Right ventricle myocardium superior (tissue), 1 donor: ENCODE data around the gene ICE2. TPM values are rescaled to one million over a fixed set of nuclear protein-coding genes. Genes with fewer than 3 reads are reported as not detected.

Source experiments
- ATAC-seq: fragments of 200-7000 bp; cut with Tn5 transposase; one replicate; pipeline ENCODE4 v1.9.1; 2020; ENCODE audit warnings: mild to moderate bottlenecking; ENCODE audit not compliant: poor library complexity
- DNase-seq: peaks from one replicate; pipeline ENCODE4 v3.0.0-alpha.2; 2020
- intact Hi-C: fragments of 100-400 bp; cut with DNase I; formaldehyde crosslinking; loops from one replicate; pipeline ENCODE4 v1.11.2; 2022
- total RNA-seq: library from RNA; stranded (reverse); fragmentation: NEBNext Ultra II Directional; extraction: Animal tissue kit (Norgen Biotek cat#: 25700); gene quantifications from one replicate; pipeline ENCODE4 v1.2.1, GENCODE V29; 2021
- donor health status: DM: no; HTN: yes; CAD: no; lungs with severe emphysema.

Gene ICE2
- total RNA-seq, 1 donor from 2014 or later, result 24.6 TPM

DNA sequence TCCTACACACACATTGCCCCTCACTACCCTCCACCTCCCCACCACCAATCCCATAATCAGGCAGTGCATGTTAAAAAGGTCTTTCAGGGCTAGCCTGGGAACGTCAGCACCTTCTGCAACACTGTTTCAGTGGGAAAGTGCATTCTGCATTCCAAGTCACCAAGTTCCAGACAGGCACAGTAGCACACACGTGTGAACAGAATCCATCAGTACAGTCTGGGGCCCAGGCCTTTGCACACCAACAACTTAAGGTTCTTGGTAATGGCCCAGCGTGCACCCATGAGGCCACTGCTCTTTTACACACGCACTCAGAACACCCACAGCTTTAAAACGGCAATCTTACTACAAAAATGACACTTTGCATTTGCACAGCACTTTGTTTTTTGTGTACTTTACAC, 82.4 kb downstream of the ICE2 start:
- intact Hi-C loops, result loop anchor here (5.0 kb wide), 1 partner anchor 34 kb away; no protein-coding TSS in a partner anchor
- ATAC-seq (no peak), DNase-seq (no peak)

DNA sequence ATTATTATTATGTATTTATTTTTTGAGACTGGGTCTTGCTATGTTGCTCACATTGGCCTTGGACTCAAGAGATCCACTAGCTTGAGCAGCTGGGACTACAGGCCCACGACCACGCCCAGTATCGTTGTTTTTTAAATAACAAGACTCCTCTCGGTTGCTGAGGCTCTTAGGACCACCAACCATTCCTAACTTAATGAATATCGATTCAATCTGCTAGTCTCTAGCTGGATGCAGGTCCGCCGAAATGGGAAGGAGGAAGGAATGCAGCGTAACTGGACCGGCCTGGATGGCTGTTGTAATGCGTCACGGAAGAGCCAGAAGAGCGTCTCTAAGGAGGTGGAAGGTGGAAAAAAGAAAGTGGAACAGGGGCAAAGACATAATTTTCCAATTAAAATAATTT, 82.8 kb downstream of the ICE2 start:
- no peak for DNase-seq
- no peak for ATAC-seq
- intact Hi-C loops, result loop anchor here (5.0 kb wide), 1 partner anchor 34 kb away; no protein-coding TSS in a partner anchor

DNA sequence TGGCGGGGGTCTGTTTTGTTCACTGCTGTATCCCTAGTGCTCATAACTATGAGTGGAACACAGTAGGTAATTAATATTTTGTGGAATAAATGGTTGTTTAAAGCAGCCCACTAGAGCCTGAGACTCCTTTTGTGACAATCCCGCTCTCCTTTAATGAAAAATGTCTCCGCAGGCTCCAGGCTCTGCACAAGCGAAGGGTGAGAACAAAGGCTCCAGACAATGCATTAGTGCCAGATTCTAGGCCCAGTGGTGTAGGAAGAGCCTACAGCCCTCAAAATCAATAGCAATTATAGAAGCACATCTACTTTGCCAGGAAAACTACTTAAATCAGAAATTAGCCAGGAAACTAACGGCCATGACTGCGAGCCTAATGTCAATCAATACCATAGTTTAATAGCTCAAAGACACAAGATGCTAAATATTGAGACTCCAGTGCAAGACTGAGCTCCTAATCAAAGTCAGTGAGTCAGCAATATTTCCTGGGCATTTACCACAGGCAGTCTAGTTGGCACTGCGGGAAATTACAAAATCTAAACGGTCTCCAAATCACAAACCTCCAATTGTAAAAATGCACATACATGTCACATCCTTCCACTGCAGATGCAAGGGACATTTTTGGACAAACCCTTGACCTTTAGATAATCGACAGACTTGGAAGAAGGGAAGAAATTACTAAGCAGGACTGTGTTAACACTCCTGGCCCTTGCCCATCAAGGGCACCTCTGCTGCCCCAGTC, 83.5 kb downstream of the ICE2 start:
- no peak for DNase-seq
- ATAC-seq, result no peak
- intact Hi-C loops, result loop anchor here (5.0 kb wide), 1 partner anchor 33 kb away; no protein-coding TSS in a partner anchor

DNA sequence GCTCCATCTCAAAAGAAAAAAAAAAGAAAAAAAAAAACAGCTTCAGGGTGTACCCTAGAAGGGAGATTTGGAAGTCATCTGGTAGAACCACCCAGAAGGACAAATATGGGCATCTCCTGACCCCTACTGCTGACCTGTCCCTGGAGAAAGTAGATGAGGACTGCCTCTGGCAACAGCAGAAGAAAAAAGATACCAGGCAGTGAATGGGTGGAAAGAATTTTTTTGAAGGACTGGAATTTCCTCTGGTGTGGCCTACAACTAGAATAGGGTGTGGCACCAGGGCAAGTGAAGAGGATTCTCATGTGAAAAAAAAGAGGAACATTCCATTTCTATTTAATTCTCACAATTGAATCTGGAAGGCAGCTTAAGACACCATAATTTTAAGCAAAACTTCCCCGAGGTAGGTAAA, 84.2 kb downstream of the ICE2 start:
- no peak for ATAC-seq

DNA sequence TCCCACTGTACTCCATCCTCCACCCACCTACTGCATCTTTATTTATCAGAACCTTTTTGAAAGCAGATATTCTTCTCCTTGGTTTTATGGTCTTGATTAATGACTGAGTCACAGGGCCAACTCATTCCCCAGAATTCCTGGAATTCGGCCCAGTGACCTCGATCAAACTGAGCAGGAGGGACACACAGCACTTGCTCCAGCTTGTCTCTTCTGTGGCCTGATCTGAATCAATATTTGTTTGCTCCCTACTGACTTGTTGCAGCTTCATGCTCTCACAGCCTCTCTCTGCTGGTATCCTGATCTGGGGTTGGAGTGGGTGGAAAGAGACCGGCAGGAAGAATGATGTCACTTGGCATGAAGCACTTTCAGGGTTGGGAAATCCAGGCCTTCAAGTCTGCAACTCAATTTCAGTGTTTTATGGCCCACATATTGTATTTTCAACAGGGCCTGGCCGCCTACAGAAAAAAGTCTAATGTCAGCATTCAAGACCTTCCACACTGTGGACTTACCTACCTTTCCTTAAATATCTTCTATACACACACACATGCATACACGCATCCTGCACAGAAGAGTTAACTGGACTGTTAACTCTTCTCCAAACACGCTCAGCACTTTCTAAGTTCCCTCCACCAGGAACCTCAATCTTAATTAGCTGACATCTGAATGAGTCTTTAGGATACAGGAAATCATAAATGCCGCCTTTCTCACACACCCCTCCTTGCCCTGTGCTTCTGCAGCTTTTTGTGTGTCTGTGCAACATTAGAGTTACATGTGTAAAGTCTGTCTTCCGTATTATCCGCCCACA, 85.8 kb downstream of the ICE2 start:
- intact Hi-C loops, result no loop called here
- ATAC-seq, result peak; percentile 32
- no peak for DNase-seq

More for the DNA sequence above, 84.2 kb downstream of the ICE2 start:
- no peak for DNase-seq
- intact Hi-C loops, result loop anchor here (5.0 kb wide), 1 partner anchor 32 kb away; no protein-coding TSS in a partner anchor

DNA sequence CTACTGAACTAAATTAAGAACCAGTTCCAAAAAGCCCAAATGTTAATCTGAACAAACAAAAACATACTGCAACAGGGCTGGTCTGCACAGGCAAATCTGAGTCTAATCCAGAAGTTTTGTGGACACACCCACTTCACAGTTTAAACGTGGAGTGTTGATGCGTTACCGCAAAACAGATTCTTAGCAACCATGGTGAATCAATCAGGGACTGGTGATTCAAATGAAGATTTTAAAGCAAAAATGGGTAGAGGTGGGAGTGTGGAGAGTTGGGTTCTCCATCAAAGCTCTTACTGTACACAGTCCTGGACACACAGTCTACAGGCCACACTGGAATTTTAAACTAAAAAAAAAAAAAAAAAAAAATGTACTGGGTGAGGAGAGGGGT, 86.3 kb downstream of the ICE2 start:
- DNase-seq, result no peak

DNA sequence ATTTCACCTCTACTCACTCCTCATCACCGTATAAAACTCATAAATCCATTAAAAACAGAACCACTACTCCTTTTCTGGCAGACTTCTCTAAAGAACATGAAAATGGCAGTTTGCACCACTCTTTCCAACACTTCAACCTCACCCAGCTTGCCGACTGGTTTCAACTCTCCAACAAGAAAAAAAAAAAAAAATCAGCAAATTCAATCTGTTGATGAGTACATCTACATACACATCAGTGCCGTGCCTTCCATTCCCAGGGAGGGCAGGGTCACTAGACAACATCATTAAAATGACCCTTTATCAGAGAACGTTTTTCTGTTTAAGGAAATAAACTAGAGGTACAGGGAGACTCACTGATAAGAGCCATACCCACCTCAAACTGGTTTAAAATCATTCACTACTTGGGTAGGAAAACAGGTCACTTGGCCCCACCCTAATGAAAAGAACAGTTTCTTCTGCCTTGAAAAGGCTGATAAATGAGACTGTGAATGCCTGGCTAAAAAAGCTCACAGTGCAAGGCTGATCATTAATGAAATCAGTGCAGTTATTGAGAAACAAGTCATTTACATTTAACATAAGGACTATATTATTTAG, 87.1 kb downstream of the ICE2 start:
- intact Hi-C loops, result no loop called here
- DNase-seq (no peak), ATAC-seq (no peak)

More for the DNA sequence above, 86.3 kb downstream of the ICE2 start:
- intact Hi-C loops, result no loop called here
- no peak for ATAC-seq

DNA sequence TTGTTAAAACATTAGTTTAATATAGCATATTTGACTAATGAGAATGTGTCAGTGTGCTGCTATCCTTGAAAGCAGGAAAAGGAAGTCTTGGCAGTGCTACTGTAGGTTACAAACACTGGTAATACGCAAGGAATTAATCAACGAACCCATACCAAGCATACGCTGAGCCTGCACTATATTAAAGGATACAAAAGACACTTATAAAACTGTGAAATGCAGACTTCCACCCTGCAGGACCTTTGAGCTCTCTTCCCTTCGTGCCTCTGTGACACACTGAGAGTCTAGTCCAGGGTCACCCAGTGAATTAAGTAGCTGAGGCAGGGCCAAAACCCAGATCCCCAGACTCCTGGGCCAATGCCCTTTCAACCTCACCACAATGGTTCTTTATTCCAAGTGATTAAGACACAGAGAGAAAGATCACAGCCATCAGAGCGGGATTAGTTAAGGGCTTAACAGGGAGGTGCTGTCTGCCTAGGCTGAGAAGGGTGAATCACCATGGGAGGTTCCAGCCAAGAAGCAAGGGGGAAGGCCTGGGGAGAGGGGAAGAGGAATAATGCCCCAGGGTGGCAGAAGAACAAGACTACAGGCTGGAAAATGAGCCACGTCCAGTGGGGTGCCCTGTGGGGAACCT, 88.0 kb downstream of the ICE2 start:
- ATAC-seq (peak; percentile 54), DNase-seq (no peak)
- intact Hi-C loops, result no loop called here

DNA sequence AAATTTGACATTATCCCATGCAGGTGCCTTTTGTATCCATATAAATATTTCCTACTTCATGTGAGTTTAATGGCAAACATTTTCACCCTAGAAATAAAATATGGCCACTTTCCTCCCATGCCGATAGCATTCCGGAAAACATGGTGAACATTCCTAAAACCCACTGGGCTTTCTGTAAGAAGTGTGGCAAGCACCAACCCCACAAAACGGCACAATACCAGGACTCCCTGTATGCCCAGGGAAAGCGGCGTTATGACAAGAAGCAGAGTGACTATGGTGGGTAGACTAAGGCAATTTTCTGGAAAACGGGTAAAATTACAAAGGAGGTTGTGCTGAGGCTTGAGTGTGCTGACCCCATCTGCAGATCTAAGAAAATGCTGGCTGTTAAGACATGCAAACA, 88.7 kb downstream of the ICE2 start:
- ATAC-seq (no peak), DNase-seq (no peak)
- intact Hi-C loops, result no loop called here

DNA sequence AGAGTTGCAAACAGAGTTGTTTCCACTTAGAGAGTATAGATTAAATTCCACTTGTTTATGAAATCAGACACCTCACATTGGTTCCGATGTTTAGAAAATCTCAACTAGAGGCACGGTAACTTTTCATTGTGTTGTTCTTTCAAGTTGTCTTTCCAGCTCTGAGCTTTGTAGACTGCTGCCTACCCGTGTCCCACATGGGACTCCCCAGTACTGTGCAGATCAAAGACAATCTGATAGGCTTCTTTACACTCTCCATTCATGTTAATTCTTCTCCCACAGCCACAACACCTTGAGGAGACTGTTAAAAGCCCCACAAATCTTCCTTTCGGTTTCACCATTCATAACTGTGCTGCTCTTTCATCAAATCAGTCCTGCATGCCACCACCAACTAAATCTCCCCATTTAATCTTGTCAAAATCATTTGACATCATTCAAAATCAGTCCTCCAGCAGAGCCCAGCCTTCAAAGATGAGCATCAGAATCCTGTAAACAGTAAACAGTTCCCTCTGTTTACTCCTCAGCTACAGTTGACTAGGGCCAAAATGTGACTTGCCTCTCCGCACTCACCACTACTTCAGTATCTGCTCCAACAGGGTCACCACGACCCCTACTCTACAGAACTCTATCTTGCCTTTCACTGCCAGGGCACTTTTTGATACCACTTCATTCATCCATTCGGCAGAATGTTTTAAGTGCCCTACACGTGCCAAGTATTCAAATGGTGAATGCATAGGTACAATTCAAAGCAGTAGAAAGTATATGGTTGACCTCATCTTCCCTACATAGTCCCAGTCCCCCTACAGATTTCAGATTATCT, 89.5 kb downstream of the ICE2 start:
- intact Hi-C loops, result no loop called here

DNA sequence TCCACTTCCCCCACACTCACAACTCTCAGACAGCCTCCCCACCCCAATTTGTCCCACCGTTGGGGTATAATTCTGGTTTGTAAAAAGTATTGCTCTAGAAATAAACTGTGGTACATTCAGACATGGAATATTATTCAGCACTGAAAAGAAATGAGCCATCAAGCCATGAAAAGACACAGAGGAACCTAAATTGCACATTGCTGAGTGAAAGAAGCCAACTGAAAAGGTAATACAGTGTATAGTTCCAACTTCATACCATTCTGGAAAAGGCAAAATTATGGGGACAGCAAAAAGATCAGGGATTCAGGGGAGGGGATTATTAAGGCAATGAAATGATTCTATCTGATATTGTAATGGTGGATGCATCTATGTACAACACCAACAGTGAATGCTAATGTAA, 91.6 kb downstream of the ICE2 start:
- DNase-seq, result no peak
- intact Hi-C loops, result no loop called here
- no peak for ATAC-seq

More for the DNA sequence above, 89.5 kb downstream of the ICE2 start:
- DNase-seq, result no peak
- ATAC-seq, result no peak

DNA sequence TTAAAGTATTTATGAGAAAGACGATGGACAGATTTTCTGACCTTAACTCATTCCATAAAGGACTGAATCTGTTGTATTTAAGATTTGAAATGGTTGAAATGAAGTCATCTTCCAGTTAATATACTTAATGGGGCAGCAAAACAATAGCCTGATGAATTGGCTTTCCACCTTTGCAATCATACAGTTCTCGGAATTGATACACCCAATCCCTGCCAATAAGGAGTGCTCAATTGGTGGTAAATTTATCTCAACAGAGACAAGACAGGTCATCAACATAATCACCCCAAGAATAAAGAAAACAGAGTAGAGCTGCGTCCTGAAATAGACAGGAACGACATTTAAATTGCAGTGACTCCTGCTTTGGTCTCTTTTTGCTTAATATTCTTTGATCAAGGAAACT, 92.3 kb downstream of the ICE2 start:
- intact Hi-C loops, result no loop called here
- DNase-seq (no peak), ATAC-seq (no peak)

DNA sequence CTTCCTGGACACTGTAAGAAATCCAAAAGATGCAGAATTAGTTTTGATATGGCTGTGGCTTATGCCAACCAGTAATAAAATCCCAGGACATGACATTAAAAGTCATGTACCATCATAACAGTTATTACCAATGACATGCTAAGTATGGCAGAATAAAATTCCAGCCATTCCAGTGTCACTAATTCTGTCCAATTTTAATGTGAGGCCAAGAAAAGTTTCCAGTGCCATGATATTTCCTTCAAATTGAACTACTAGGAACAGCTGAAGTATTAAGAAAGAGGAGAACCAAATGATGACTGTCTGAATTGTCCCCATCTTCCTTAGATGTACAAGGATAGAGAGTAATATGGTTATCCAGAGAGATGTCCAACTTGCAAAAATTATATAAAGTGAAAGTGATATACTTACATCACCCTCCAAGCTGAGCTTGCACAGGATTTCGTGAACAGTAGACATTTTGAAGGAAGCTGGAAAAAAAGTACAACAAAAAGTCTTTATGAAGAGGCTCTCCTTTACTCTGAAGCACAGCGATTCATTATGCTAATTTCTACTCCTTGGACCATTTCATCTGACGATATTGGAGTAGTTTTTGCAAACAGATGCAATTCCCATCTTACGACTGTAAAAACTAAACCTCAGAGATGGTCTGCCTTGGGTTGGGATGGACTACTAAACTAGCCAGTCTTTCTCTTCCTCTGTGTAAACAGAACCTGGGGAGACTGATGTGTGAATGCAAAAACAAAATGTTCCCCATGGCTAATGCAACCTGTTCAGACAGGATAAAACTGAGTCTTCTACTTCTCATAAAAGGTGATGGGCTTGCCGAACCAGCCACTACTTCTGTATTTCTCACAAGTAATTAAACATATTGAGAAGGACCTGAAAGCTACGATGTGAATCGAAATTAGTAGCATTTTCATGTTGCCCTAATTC, 93.1 kb downstream of the ICE2 start:
- intact Hi-C loops, result no loop called here
- DNase-seq (no peak), ATAC-seq (no peak)

DNA sequence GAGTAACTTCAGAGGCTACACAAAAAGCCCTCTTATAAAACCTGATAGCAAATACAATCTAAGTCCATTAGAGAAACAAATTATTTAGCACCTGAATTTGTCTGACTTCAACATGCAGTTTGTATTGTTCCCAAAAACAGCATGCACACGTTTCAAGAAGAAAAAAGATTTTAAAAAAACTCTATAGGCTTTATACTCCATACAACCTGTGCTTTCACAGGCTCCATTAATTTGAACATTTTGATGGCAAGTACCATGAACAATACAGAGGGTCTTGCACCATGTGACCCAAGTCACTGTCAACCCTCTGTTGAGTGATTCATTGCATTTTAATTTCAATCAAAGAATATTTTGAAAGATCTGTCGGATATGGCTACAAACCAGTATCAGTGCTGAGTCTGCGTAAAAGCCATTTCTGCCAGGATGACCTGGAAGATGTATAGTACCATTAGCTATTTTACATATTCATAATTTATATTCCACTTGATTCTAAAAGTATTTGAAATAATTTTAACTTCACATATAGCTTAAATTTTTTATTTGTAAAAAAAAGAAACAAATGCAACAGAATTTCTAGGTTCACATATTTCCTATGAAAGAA, 94.3 kb downstream of the ICE2 start:
- DNase-seq, result no peak
- no peak for ATAC-seq
- intact Hi-C loops, result no loop called here

DNA sequence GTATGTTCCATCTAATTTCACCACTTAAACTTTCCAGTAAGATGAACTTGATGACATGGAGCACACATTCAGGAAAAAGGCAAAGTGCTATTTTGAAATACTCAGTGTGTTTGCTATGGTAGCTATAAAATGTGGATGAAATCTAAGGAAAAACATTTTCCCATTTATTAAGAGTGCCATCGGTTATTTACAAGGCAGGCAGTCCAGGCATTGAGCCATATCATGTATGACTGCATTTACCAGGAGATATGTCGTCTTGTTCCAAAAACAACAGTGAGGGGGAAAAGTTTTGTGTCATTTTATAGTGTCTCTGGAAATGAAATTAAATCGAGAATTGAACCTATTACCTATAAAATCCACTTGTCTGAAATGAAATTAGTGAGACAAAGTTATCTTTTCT, 94.9 kb downstream of the ICE2 start:
- intact Hi-C loops, result no loop called here
- ATAC-seq (no peak), DNase-seq (no peak)

DNA sequence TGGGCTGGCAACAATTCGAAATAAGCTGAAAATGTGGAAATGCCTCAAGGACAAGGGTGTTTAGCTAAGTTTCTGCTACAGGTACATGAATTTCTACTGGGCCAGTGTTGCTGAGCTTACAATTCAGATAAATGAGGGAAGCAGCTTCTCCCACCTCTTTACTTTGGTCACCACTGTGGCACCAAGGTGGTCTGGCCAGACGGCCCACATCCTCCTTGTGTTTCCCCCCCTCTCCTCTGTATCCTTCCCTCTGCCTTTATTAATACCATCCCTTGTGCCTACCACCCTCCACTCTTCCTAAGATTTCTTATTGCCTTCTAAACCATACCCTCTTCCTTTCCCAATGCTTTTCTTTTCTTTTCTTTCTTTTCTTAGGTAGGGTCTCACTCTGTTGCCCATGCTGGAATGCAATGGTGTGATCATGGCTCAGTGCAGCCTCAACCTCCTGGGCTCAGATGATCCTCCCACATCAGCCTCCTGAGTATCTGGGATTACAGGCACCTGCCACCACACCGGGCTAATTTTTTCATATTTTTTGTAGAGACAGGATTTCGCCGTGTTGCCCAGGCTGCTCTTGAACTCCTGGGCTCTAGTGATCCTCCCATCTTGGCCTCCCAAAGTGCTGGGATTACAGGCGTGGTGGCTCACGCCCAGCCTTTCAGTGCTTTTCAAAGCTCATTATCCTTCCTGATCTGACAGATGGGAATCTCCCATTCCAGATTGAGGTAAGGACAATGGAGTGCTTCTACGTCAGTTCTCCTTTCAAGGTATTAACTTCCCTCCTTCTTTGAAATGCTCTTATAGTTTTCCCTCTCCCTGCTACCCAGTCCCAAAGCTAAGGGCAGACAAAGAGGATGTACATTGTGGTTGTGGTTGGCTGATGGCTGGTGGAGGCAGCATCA, 95.9 kb downstream of the ICE2 start:
- intact Hi-C loops, result no loop called here
- no peak for ATAC-seq
- no peak for DNase-seq
